Breast epithelium (tissue), 3 donors: ENCODE measurements around the gene MIEN1.

Experiments
- POLR2A ChIP-seq: fragments of 450-650 bp; IDR thresholded peaks from one replicate; pipeline ENCODE4 v1.6.1; 2016; ENCODE audit warnings: antibody characterized with exemption, mild to moderate bottlenecking, moderate library complexity
- POLR2AphosphoS5 ChIP-seq, 3 donors: sonication (generic); formaldehyde crosslinking; IDR thresholded peaks; one replicate each; pipeline ENCODE4 v1.6.1; 2017; ENCODE audit warnings: antibody characterized with exemption in 3 of 3
- TF ChIP-seq, protein P1 (sequence below), 3 donors: fragments of 450-650 bp; IDR thresholded peaks; one replicate each; pipeline ENCODE4 v1.5.1; 2016 to 2017; ENCODE audit warnings: antibody characterized with exemption in 3 of 3, mild to moderate bottlenecking in 3 of 3, moderate library complexity in 3 of 3

DNA sequence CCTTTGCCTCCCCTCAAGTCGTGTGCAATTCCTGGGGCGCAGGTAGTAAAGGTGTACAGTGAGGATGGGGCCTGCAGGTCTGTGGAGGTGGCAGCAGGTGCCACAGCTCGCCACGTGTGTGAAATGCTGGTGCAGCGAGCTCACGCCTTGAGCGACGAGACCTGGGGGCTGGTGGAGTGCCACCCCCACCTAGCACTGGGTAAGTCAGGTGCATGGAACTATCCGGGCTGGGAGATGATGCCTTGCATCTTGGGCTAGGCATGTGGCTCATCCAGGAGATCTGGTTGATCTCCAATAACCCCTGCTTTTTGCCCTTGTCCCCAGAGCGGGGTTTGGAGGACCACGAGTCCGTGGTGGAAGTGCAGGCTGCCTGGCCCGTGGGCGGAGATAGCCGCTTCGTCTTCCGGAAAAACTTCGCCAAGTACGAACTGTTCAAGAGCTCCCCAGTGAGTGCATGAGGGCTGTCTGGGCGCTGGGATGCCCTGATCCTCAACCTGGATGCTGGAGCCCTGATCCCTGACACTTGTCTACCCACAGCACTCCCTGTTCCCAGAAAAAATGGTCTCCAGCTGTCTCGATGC, 12.6 kb upstream of the MIEN1 start:
- TF ChIP-seq, protein P1, sequence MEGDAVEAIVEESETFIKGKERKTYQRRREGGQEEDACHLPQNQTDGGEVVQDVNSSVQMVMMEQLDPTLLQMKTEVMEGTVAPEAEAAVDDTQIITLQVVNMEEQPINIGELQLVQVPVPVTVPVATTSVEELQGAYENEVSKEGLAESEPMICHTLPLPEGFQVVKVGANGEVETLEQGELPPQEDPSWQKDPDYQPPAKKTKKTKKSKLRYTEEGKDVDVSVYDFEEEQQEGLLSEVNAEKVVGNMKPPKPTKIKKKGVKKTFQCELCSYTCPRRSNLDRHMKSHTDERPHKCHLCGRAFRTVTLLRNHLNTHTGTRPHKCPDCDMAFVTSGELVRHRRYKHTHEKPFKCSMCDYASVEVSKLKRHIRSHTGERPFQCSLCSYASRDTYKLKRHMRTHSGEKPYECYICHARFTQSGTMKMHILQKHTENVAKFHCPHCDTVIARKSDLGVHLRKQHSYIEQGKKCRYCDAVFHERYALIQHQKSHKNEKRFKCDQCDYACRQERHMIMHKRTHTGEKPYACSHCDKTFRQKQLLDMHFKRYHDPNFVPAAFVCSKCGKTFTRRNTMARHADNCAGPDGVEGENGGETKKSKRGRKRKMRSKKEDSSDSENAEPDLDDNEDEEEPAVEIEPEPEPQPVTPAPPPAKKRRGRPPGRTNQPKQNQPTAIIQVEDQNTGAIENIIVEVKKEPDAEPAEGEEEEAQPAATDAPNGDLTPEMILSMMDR (IDR thresholded peaks at IDR 0.05) = no peak
- TF ChIP-seq POLR2A = no peak
- TF ChIP-seq POLR2AphosphoS5 (IDR thresholded peaks at IDR 0.05) = no peak
